GM19467 (cell line): ENCODE measurements around the gene PEF1.

Experiments used
- ATAC-seq: cut with Tn5 transposase; IDR thresholded peaks from one replicate; pipeline ENCODE4 v1.9.1; 2021; ENCODE audit warnings: mild to moderate bottlenecking, moderate library complexity; ENCODE audit not compliant: unreplicated experiment

Gene PEF1

DNA sequence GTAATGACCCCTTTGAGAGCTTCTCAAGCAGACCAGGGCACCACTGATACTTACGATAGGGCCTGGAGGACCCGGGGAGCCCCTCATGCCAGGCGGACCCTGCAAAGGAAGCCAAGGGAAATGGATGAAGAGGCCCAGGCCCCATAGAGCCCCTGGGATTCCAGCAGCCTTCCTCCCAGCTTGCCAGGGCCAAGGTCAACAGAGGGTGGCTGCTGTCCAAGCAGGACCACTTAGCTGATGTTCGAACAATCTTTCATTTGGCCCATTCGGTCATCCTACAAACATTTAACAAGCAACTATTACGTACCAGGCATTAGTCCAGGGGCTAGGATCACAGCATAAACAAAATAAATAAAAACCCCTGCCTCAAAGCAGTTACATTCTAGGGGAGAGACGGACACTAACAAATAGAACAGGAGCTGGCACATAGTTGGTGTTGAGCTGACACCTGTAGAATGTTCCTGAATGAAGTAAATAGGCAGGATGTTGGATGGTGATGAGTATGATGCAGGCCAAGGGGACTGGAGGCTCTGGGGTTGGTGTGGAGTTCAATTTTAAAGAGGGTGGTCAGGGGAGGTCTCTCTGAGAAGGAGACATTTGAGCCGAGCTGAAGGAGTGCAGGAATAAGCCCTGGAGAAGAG lies 27.0 kb upstream of the PEF1 start:
- ATAC-seq = no peak

DNA sequence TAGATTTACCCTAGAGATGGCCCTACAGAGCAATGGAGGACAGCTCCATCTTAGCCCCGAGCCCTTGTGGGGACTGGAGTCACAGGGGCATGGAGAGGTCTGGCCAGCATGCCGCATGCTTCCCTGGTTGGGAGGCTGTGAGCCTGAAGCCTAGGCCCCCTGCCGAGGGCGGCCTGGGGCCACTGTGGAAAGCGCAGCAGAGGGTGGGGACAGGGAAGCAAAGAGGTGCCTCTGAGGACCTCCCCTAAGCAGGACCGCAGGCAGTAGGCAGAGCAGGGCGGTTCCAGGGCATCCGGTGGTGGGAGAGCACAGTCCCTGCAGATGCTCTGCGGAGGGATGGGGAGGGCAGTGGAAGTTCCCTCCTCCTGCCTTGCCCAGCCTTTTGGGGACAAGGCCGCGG lies 26.5 kb upstream of the PEF1 start:
- ATAC-seq = no peak

DNA sequence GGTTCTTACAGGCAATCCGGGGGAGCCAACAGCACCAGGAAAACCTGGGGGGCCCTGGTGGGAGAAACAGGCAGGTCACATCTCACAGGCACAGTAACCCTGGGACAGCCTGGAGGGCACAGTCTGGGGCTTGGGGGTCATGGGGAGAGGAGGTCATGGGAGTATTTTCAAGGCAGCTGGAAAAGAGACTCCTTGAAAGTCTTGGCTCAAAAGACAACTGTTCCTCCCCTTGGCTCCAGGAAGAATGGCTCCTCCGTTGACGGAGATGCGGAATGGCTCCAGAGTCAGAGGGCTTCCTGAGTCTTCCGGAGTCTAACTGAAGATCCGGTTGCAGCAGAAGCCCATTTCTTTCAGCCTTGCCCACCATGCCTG lies 25.9 kb upstream of the PEF1 start:
- ATAC-seq = no peak

DNA sequence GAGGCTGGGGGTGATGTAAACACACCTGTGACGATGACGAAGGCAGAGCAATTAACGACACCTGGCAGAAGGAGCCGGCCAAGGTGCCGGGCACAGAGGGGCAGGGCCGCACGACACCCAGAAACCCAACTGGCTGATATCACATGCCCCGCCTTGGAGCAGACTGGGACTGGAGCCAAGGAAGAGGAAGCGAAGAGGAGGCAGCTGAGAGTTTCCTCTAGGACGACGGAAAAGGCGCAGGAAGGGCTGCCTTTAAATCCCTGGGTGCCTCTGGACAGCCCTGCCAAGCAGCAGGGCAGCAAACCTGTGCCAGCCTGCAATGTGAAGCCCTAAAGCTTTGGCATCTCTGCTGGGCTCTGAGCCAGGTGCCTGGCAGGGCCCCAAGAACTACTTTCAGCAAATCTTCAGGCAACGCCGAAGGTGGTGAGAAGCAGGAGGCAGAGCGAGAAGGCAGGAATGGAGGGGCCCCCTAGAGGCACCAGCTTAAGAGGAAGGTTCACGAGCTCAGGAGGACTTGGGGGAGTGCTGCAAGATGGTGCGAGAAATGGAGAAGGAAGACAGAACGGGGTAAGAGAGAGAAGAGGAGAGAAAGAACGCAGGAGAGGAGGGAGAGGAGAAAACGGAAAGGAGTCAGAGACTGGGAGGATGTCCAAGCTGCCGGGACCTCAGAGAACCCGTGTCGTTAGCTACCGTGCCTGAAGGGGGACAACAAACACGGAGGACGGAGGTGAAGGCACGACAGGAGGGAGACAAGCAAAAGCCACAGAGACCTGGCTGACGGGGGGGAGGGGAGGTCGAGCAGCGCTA lies 25.3 kb upstream of the PEF1 start:
- no peak for ATAC-seq

DNA sequence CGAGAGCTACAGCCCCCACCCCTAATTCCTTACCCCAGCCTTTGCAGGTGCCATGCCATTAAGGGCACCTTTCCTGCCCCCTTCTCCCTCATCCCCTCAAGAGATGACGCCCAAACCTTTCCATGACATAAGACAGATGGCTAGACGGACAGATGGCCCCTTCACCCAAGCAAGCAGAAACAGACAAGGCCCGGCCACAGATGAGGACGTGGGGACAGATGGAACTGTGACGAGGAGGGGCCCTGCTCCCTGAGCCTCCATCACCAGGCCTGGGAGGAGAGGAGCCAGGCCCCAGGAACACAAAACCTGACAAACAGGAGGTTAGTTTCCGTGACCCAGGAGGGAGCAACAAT lies 24.7 kb upstream of the PEF1 start:
- ATAC-seq = no peak

DNA sequence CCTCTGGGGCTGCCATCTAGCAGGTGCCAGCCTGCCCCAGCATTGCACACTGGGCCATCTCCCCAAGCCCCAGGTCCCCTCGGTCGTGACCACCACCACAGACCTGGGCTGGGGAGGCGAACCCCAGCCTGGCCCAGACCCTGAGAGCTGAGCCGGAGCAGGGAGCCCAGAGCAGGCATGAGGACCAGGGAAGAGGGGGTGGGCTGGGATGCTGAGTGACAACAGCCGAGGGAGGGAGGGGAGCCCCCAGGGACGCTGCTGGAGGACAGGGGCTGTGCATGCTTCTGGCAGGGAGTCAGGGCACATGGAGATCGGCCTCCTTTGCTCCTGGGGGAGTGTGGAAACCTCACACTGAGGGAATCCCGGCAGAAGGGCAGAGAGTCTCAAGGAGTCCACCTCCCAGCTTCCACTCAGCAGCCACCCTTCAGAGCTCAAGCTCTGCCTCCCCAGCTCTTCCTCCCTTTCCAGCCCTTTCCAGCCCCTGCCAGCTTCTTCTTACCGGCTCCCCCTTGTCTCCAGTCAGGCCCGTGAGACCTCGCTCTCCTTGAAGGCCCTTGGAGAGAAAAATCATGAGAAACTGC lies 23.7 kb upstream of the PEF1 start:
- ATAC-seq = no peak

DNA sequence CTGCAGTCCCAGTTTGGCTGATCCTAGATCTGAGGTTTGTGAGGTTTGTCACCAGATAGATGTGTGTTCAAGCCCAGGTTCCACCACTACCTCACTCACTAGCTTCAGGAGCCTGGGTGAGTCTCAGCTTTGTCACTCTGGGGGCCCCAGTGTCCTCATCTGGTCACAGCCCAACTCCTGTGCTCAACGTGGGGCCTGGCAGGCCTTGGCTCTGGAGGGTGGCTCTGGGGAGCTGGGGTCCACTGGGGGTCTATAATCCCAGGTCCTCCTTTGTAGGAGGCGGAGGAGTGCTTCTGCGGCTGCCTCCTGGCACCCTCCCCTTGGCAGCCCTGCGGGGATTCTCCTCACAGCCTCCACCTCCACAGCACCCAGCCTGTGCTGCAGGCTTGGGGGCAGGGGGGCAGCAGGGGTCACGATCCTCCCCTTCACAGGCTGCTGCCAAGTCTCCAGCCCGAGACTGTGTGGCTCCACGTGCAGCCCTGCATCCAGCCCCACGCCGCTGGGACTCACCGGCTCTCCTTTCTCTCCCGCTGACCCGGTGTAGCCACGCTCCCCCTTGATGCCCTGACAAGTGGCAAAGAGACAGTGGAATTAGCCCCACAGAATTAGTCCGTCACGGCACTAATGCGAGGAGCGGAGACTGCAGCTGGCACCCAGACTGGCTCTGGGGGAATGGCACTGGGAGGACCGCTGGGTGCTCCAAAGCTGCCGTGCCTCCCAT lies 22.5 kb upstream of the PEF1 start:
- ATAC-seq = no peak

DNA sequence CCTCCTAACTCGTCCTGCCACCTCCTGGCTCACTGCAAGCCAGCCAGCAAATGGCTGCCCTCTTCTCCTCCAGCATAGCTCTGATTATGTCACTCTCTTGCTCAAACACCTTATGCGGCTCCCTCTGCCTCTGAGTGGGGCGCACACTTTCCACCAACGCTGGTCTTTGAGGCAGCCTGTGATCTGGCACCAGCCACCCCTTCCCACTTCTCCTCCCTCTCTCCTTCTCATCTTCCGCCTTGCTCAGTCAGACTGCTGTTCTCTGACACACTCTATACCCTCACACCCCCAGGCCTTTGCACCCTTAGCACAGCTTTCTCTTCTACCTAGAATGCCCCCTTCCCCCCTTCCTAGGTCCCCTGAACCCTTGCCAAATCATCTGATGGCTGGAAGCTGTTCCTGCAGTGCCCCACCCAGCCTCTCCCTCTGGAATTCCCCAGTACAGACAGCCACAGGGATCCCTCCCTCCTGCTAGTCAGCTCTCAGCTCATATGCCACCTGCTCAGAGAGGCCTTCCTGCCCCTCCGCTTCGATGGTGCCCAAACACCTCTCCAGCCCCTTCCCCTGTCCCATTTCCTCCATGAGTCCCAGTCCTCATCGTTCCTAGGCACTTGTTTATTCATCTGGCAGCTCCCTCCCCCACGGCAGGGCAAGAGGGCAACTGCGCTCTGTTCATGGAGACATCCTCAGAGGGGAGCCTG lies 21.7 kb upstream of the PEF1 start:
- ATAC-seq = no peak

DNA sequence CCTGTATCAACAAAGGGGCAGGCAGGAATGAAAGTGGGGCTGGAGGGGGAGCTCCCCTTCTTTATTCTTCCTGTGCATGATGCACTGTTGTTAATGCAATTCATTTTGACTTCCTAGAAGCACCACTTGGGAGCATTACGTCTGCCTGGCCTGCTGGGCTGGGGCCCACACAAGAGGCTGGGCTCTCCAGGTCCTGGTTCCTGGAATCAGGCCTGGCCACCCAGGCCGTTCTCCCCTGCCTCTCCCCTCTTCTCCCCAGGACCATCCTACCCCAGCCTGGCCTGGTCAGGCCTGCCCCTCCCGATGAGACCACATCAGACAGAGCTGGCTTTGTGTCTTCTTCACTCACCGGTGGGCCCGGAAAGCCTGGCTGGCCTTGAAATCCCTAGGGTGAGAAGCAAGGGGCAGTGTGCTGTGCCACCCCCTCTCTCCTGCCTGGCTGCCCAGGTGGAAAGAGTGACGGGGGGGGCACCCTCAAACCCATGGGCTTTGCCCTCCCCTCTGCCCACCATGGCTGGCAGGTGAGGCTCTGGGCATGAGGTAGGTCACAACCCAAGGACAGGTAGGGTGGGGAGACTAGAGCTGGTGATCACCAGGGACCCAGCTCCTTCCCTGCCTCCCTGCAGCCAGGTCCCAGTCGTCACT lies 20.7 kb upstream of the PEF1 start:
- ATAC-seq = no peak

DNA sequence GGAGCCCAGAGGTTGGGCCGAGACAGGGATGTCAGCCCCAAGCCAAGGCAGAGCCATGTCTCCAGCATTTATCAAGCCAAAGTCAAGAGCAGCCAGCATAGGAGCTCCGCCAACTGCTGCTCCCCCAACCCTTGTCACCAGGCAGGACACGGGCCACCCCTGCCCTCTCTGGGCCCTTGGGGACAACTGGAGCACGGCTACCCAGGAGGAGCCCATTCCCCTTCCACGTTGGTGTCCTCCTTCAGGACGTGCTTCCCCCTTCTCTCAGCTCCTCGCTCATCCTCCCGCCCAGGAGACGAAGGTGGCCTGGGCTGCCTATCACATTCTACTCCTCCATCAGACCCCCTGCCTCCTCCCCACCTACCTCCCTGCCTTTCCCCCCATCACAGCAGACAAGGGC lies 19.9 kb upstream of the PEF1 start:
- ATAC-seq = no peak

DNA sequence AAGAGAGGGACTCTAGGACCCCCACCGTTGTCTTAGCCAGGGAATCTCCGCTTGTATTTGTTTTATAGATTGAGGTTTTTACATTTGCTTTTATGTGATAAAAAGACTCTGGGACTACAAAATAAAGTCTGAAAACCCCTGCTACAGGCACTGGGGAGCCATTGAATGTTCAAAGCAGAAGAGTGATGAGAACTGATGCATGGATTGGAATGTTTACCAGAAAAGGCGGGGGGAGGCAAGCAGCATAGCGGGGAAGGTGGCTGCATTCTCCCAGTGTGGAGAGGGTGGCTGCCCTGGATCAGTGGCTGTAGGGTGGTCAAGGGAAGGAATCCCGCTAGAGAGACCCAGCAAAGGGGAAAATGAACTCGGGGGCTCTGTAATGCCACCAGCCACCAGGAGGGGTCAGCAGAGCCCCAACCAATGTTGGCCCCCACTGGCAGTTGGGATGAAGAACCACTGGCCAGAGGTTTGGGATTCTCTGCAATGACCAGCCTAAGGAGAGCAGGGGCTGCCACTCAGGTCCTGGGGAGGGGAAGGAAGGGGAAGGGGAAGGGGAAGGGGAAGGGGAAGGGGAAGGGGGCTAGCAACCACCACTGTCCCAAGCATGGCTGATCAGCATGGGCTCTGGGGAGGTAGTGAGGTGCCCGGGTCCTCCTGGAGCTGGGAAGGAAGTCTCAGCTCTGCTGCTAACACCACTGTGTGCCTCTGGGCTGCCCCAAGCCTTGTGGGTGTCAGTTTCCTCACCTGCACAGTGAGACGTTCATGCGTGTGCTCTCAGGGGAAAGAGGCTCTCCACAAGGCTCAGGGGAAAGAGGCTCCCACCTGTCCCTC lies 19.2 kb upstream of the PEF1 start:
- ATAC-seq = no peak

DNA sequence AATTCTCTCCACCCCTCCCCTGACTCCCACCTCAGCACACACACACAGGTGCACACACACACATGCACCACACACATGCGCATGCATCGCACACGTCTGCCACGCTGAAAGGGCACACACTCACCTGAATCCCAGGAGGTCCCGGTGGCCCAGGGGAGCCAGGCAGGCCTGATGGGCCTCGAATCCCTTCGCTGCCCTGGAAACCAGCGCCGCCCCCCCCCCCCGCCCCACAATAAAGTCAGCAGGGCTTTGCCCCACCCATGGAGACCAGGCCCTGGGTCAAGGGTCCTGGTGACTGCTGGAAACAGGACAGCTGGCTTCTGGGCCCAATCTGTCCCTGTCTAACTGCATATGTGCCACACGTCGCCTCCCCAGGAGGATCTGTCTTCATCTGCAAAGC lies 17.8 kb upstream of the PEF1 start:
- ATAC-seq = no peak

DNA sequence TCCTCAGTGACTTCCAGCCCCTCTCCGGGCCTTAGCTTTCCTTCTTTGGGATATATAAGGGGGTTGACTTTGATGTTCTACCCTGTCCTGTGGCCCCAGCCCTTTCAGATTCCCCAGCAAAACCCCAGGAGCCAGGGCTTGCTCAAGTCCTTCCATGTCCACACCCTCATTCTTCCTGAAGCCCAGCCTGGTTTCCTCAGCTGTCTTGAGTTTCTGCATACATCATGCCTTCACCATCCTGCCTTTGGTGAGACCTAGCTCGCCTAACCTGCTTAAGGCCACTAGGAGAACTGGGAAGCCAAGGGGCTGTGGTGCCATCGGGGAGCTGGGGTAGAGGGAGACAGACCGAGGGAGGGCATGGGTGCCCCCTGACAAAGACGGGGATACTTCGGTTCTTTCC lies 17.2 kb upstream of the PEF1 start:
- no peak for ATAC-seq

DNA sequence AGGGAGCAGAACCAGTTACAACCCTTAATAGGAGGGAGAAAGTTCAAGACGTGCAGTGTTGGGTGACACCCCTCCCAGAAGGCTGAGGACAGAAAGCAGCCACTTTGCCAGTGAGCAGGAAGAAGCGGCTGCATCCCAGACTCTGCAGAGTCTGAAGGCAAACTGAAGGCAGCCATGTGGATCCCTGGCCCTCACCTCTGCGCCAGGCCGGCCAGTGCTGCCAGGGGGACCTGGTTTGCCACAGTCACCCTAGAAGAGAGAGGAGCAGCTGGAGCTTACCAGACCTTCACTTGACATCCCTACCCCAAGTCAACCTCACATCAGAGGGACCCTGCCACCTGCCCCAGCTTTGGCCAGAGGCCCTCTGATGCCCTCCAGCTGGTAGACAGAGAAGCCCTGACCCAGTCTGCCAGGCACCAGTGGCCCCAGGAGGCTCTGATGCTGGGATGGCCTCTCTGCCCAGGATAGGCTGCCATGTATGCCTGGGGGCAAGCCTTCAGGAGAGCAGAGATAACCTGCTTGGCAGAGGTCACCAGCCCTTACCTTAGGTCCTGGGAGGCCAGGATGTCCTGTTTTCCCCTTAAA lies 16.3 kb upstream of the PEF1 start:
- ATAC-seq = no peak

DNA sequence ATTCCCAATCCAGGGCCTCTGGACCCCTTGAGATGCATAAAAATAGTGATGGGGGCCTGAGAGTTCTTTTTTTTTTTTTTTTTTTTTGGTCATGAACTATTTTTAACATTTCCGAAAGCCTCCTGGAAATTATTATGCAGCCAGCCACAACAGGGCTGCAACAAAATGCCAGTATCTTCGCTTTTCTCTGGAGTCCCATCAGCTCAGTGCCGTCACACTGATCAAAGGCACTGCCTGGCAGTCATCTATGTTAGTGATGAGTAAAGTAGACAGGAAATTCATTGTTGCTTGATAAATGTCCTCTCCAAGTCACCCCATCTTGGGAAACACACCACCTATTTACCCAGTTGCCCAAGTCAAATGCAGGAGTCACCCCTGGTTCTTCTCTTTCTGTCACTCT lies 15.2 kb upstream of the PEF1 start:
- no peak for ATAC-seq

DNA sequence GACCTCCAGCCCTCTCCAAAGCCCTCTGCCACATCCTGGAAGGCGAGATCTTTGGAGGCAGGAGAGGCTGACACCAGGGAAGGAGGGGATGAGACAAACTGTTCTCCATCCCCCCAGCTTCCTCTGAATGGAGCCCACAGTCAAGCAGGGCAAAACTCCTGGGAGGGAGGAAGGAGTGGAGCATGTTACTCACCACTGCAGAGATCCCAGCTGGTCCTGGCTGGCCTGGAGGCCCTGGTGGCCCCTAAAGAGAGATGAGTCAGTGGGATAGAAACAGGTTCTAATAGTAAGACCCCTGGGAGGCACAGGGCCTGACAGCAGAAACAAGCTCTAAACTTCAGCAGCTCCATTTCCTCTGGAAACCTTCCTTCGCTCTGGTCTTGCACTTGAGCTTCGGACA lies 14.0 kb upstream of the PEF1 start:
- no peak for ATAC-seq

DNA sequence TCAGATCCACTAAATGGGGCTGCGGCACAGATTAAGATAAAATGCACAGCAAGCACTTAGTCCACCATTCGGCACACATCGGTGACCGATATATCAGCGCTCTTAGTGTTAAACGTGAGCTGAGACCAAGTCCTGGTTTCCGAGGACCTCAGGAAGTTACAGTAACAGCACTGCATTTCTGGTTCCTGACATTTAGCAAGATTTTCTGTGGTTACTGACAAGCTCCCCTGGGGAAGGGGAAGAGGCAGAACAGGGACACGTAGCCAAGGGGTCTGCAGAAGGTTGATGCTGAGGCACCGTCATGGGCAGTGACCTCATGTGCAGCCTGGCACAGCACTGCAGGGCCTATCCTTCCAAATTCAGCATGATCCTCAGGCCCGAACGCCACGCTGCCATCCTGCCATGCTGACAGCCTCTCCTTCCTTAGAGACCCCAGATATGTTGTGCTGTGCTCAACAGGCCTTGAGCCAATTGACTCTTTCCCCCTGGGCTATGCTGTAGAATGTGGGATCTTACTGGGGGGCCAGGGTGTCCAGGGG lies 13.4 kb upstream of the PEF1 start:
- no peak for ATAC-seq

DNA sequence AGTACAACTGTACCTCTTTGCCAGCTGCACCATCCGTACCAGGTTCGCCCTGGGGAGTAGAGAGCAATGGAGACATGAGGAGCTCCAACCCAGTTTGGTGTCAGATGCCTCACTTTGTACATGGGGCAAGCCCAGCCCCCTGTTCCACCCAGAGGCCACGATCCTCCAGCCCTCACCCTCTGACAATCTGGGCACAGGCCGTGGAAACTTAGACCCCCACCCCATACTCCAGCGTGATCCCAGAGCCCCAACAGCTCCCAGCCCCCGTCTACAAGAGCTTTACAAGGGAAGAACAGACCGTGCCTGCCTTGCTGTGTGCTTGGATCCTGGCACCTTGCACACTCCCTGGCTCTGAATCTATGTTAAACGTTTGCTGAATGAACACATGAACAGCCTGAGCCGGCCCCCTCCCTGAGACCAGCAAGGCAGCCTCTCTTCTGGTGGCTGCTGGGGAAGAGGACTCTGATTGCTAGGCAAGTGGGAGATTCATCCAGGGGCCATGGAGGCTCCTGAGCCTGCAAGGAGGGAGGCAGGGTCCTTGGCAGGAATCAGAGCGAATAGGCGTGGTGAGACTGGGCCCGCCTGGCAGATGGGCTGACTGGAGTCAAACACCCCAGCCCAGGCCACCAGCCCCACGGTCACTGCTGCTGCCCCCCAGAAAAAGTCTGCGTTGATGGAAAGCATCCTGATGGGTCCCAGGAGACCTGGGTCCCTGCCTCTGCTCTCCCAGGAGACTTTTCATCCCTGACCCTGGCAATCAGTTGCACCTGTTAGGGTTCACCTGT lies 12.5 kb upstream of the PEF1 start:
- ATAC-seq = no peak

DNA sequence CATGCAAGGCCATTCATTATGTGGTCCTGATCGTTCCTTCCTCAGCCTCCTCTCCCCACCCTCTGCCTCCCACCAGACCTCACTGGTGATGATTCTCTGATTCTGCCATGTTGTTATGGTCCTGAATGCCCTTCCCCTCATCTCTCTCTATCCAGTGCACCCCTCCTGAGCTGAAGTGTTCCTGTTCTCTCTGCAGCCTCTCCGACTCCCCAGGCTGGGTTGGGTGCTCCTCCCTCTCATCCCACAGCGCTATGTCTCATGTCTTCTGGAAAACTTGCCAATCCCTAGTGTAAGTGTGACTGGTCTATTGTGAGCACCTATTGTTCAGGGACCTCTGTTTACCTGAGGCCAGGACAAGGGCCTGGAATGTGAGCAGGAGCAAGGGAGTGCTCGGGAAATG lies 11.1 kb upstream of the PEF1 start:
- no peak for ATAC-seq
